Measurements from ENCODE around the gene EBF4. TPM values are rescaled to one million over a fixed set of nuclear protein-coding genes. Genes with fewer than 3 reads are reported as not detected.

EBF4 gene
- total RNA-seq, 1 donor from 2014 or later = 11.0 TPM

DNA sequence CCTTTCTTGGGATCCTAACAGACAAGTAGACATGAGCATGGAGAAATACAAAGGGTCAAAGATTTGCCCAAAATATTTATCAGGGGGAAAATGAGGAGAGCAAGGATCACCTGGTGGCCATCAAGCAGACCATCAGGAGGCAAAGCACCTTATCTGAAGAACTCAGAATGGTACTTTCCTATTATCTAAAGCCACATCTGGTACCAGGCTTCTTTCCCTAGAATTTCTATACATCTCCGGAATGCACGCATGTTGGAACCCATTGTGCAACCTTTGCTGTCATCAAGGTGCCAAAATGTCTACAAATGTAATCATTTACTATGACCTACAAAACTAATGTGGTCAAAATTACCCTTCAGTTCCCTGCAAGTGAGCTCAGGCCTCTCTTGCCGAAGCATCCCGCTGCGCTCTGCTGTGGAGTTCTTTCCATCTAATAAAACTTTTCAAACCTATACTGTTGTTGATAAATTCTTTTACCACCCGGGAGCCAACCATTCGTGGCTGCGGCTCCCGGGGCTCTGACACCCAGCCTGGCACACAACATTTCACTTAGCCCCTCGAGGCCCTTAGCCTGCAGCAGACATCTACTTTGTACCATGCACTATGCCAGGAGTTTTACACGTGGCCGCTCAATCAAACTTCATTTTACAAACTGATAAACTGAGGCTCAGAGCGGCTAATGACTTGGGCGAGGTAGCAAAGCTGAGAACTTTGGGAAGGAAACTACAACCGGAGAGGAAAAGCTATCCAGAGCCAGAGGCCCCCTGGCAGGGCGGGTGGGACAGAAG, 111.7 kb downstream of the EBF4 start:
- peaks cover 15% of the 10 kb centered on the region for H3K36me3 Mint-ChIP-seq (ENCODE audit: unreplicated experiment)
- peaks cover 34% of the 10 kb centered on the region for H3K27me3 Mint-ChIP-seq (ENCODE audit: unreplicated experiment)
- DNase-seq = no peak
- H3K4me3 Mint-ChIP-seq (ENCODE audit: unreplicated experiment) = peak overlapping the region; percentile 25
- H3K9me3 Mint-ChIP-seq (ENCODE audit: unreplicated experiment) = peaks cover 7% of the 10 kb centered on the region
- H3K4me1 Mint-ChIP-seq (ENCODE audit: low read depth, unreplicated experiment) = peaks cover 7% of the 10 kb centered on the region
- TF ChIP-seq, protein P1, sequence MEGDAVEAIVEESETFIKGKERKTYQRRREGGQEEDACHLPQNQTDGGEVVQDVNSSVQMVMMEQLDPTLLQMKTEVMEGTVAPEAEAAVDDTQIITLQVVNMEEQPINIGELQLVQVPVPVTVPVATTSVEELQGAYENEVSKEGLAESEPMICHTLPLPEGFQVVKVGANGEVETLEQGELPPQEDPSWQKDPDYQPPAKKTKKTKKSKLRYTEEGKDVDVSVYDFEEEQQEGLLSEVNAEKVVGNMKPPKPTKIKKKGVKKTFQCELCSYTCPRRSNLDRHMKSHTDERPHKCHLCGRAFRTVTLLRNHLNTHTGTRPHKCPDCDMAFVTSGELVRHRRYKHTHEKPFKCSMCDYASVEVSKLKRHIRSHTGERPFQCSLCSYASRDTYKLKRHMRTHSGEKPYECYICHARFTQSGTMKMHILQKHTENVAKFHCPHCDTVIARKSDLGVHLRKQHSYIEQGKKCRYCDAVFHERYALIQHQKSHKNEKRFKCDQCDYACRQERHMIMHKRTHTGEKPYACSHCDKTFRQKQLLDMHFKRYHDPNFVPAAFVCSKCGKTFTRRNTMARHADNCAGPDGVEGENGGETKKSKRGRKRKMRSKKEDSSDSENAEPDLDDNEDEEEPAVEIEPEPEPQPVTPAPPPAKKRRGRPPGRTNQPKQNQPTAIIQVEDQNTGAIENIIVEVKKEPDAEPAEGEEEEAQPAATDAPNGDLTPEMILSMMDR (IDR thresholded peaks at IDR 0.05; ENCODE audit: partially characterized antibody, unreplicated experiment) = no peak
- no peak overlapping the region for H3K27ac Mint-ChIP-seq (ENCODE audit: unreplicated experiment)

- Mint-ChIP-seq H3K27me3 (ENCODE audit: unreplicated experiment) (peaks cover 31% of the 10 kb centered on the region), H3K4me3 (ENCODE audit: unreplicated experiment) (no peak overlapping the region)
Measured at GRCh38 chr20:2804852-2805688, 112.5 kb downstream of the EBF4 start.

GRCh38 chr20:2805689-2806350, 113.2 kb downstream of the EBF4 start:
- peaks cover 15% of the 10 kb centered on the region for H3K36me3 Mint-ChIP-seq (ENCODE audit: unreplicated experiment)
- no peak overlapping the region for H3K27ac Mint-ChIP-seq (ENCODE audit: unreplicated experiment)
- peaks cover under 1% of the 10 kb centered on the region for H3K4me1 Mint-ChIP-seq (ENCODE audit: low read depth, unreplicated experiment)
- H3K9me3 Mint-ChIP-seq (ENCODE audit: unreplicated experiment) = peaks cover 5% of the 10 kb centered on the region
- H3K27me3 Mint-ChIP-seq (ENCODE audit: unreplicated experiment) = peaks cover 28% of the 10 kb centered on the region
- peak overlapping the region; percentile 0 for H3K4me3 Mint-ChIP-seq (ENCODE audit: unreplicated experiment)
- TF ChIP-seq, protein P1 (IDR thresholded peaks at IDR 0.05; ENCODE audit: partially characterized antibody, unreplicated experiment) = no peak
- no peak for DNase-seq

More at GRCh38 chr20:2804852-2805688, 112.5 kb downstream of the EBF4 start:
- H3K9me3 Mint-ChIP-seq (ENCODE audit: unreplicated experiment) = peaks cover 7% of the 10 kb centered on the region
- H3K27ac Mint-ChIP-seq (ENCODE audit: unreplicated experiment) = no peak overlapping the region
- peak; percentile 68 for DNase-seq
- TF ChIP-seq, protein P1 (IDR thresholded peaks at IDR 0.05; ENCODE audit: partially characterized antibody, unreplicated experiment) = no peak
- peaks cover 3% of the 10 kb centered on the region for H3K4me1 Mint-ChIP-seq (ENCODE audit: low read depth, unreplicated experiment)
- peaks cover 15% of the 10 kb centered on the region for H3K36me3 Mint-ChIP-seq (ENCODE audit: unreplicated experiment)

GRCh38 chr20:2806351-2806701, 113.7 kb downstream of the EBF4 start:
- H3K36me3 Mint-ChIP-seq (ENCODE audit: unreplicated experiment) = peaks cover 19% of the 10 kb centered on the region
- H3K9me3 Mint-ChIP-seq (ENCODE audit: unreplicated experiment) = peaks cover 4% of the 10 kb centered on the region
- peak overlapping the region; percentile 0 for H3K4me3 Mint-ChIP-seq (ENCODE audit: unreplicated experiment)
- TF ChIP-seq, protein P1 (IDR thresholded peaks at IDR 0.05; ENCODE audit: partially characterized antibody, unreplicated experiment) = no peak
- no peaks in the 10 kb centered on the region for H3K4me1 Mint-ChIP-seq (ENCODE audit: low read depth, unreplicated experiment)
- H3K27me3 Mint-ChIP-seq (ENCODE audit: unreplicated experiment) = peaks cover 23% of the 10 kb centered on the region
- no peak for DNase-seq
- no peak overlapping the region for H3K27ac Mint-ChIP-seq (ENCODE audit: unreplicated experiment)
